Naive thymus-derived CD8-positive, alpha-beta T cell (primary cell): ENCODE measurements around the gene PRSS35. TPM values are rescaled to one million over a fixed set of nuclear protein-coding genes. Genes with fewer than 3 reads are reported as not detected.

Experiments
- ATAC-seq, 2 donors: fragments of 150-1000 bp; cut with Tn5 transposase in 1 of 2; sonication (Bioruptor Pico), chemical (Tn5 transposase) in 1 of 2; 1 replicate in 1 of 2; 2 replicates in 1 of 2; pipeline ENCODE4 v1.10.0; 2021; ENCODE audit warnings: mild to moderate bottlenecking in 2 of 2, moderate library complexity in 2 of 2
- POLR2A ChIA-PET: fragments of 350-600 bp; sonication (Branson Sonifier 250); formaldehyde crosslinking; loops from one replicate; lab custom pipeline; 2021; ENCODE audit warnings: antibody characterized with exemption; lab: Charles Lee
- DNase-seq, 10 donors: peaks; one replicate each; pipeline versions ENCODE4 v3.0.0 to v3.0.0-alpha.2; 2020 to 2022
- H3K27ac Mint-ChIP-seq, 10 donors: one replicate each; pipeline ENCODE4 v1.8.0; 2020 to 2022; ENCODE audit warnings: mild to moderate bottlenecking in 10 of 10, mixed read lengths in 10 of 10, moderate library complexity in 4 of 10, inconsistent platforms in 1 of 10
- H3K27me3 Mint-ChIP-seq, 5 donors: one replicate each; pipeline ENCODE4 v1.8.0; 2021 to 2022; ENCODE audit warnings: mixed read lengths in 5 of 5
- H3K36me3 Mint-ChIP-seq, 3 donors: one replicate each; pipeline ENCODE4 v1.8.0; 2020 to 2022; ENCODE audit warnings: mixed read lengths in 3 of 3, mild to moderate bottlenecking in 2 of 3, inconsistent platforms in 1 of 3
- H3K4me1 Mint-ChIP-seq, 4 donors: one replicate each; pipeline ENCODE4 v1.8.0; 2021 to 2022; ENCODE audit warnings: mixed read lengths in 4 of 4
- H3K4me3 Mint-ChIP-seq, 10 donors: one replicate each; pipeline ENCODE4 v1.8.0; 2020 to 2022; ENCODE audit warnings: mild to moderate bottlenecking in 10 of 10, mixed read lengths in 10 of 10, moderate library complexity in 6 of 10, inconsistent platforms in 1 of 10
- H3K9me3 Mint-ChIP-seq, 9 donors: one replicate each; pipeline ENCODE4 v1.8.0; 2020 to 2022; ENCODE audit warnings: mixed read lengths in 9 of 9, mild to moderate bottlenecking in 3 of 9, inconsistent platforms in 1 of 9, moderate library complexity in 1 of 9
- polyA plus RNA-seq, 3 donors: library from polyadenylated mRNA; unstranded; fragments of 300-500 nt; fragmentation: Illumina TruSeq; gene quantifications; one replicate each; pipeline ENCODE4 v1.2.3, GENCODE V29; 2021
- total RNA-seq, 8 experiments: library from RNA in 2 of 8; stranded (reverse) in 2 of 8; gene quantifications; one replicate each; pipeline ENCODE4 v1.2.3 and lab custom pipeline; 2021 to 2026

Gene PRSS35
- total and polyA plus RNA-seq, 5 experiments from 2014 or later: not detected

DNA sequence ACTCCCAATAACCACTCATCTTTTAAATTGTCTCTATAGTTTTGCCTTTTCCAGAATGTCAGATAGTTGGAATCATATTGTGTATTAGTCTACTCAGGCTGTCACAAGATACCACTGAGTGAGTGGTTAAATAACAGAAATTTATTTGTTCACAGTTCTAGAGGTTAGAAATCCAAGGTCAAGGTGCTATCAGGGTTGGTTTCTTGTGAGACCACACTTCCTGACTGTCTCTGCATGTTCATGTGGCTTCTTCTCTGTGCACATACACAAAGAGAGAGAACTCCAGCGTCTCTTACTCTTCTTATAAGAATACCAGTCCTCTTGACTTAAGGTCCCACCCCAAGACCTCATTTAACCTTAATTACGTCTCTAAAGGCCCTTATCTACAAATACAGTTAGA lies 23.9 kb upstream of the PRSS35 start:
- Mint-ChIP-seq H3K4me3 (no peak overlapping the region), H3K36me3 (no peaks in the 10 kb centered on the region), H3K27ac (no peak overlapping the region)

DNA sequence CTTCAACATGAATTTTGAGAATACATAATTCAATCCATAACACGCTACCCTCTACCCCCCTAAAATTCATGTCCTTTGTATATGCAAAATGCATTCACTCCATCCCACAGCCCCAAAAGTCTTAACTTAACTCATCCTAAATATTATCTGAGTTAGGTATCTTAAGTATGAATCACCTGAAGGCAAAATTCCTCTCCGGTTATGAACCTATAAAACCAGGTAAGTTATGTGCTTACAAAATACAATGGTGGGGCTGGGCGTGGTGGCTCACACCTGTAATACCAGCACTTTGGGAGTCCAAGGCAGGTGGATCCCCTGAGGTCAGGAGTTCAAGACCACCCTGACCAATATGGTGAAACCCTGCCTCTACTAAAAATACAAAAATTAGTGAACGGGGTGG lies 23.5 kb upstream of the PRSS35 start:
- POLR2A ChIA-PET: no interaction called here
- H3K9me3 Mint-ChIP-seq: peaks cover 0 to 2% (median 0%) of the 10 kb centered on the region in 9 donors
- no peaks in the 10 kb centered on the region for H3K36me3 Mint-ChIP-seq
- no peak for ATAC-seq
- H3K27ac Mint-ChIP-seq: no peak overlapping the region
- no peak overlapping the region for H3K4me3 Mint-ChIP-seq
- no peak for DNase-seq
- no peaks in the 10 kb centered on the region for H3K4me1 Mint-ChIP-seq
- peaks cover 0 to 5% (median 1%) of the 10 kb centered on the region in 5 donors for H3K27me3 Mint-ChIP-seq

More for the DNA sequence above, 23.9 kb upstream of the PRSS35 start:
- no peaks in the 10 kb centered on the region for H3K4me1 Mint-ChIP-seq
- DNase-seq (no peak), ATAC-seq (no peak)
- H3K27me3 Mint-ChIP-seq: peaks cover 0 to 5% (median 1%) of the 10 kb centered on the region in 5 donors
- peaks cover 0 to 2% (median 0%) of the 10 kb centered on the region in 9 donors for H3K9me3 Mint-ChIP-seq
- POLR2A ChIA-PET: no interaction called here

DNA sequence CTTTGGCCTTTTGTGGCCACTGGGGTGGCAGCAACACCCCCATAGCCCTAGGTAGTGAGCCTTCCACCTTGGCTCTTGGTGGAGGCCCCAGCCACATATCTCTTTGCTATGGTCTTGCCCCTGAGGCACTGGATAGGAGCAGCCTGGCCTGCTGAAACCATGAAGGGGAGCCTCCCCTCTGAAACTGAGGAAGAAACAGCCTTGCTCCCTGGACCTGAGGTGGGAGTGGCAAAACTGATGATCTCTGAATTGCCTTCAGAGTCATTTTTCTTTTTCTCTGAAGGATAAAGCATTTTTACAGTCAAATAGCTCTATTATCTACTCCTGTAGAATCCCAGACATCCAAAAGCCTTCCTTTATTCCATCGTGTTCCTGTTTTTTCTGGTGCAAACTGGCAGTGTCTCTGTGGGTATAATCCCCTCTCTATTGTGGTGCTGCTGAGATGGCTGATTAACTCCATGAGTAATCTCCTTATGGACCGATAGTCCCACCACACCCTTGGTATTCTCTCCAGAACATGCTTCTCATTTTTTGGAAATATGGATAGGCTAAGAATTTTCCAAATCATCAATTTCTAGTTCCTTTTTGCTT lies 22.0 kb upstream of the PRSS35 start:
- POLR2A ChIA-PET: no interaction called here
- H3K4me1 Mint-ChIP-seq: no peaks in the 10 kb centered on the region
- H3K4me3 Mint-ChIP-seq: no peak overlapping the region
- ATAC-seq (no peak), DNase-seq (no peak)
- peaks cover 0 to 8% (median 3%) of the 10 kb centered on the region in 5 donors for H3K27me3 Mint-ChIP-seq
- H3K36me3 Mint-ChIP-seq: no peaks in the 10 kb centered on the region
- H3K9me3 Mint-ChIP-seq: peaks cover 0 to 3% (median 0%) of the 10 kb centered on the region in 9 donors
- H3K27ac Mint-ChIP-seq: no peak overlapping the region

DNA sequence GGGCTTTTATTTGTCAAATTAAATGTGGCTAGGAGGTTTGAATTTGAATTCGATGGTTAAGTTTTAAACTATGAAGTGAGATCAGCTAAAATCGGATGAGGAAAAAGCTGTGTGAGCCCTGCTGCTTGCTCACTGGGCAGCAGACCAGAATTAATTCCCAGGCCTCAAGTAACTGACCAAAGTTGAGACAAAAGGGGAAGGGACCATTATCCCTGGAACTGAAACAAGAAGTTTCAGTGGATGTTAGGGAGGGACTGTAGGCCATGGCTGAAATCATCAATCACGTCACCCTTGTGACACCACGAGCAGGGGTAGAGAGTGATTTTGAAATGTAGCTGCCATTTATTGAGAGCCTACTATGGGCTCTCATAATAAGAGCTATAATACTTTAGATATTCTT lies 7.0 kb upstream of the PRSS35 start:
- Mint-ChIP-seq H3K4me3 (no peak overlapping the region), H3K27ac (no peak overlapping the region), H3K27me3 (peaks cover 5 to 21% (median 12%) of the 10 kb centered on the region in 5 donors), H3K4me1 (peaks cover 0 to 3% (median 0%) of the 10 kb centered on the region in 4 donors), H3K36me3 (no peaks in the 10 kb centered on the region), H3K9me3 (peaks cover 2 to 10% (median 3%) of the 10 kb centered on the region in 9 donors)
- POLR2A ChIA-PET: no interaction called here
- ATAC-seq (no peak), DNase-seq (no peak)

DNA sequence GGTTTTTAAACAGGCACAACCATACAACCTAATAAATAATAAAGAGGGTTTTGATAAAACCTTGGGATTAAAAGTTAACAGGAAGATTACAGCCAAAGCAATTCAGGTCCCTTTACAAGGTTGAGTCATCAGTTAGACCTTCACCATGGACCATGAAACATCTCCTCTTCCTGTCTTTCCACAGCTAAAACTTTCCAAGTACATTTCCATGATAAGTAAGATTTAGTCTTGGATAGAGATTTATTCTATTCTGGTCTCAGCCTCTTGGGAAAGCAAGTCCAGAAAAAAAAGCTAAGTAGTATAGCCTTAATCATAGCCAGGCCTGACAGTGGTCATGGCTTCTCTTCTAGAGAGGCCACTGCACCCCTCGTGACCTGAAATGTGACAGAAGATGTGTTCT lies 2.9 kb upstream of the PRSS35 start:
- ATAC-seq: no peak
- no peak overlapping the region for H3K27ac Mint-ChIP-seq
- H3K4me1 Mint-ChIP-seq: peaks cover 3 to 18% (median 13%) of the 10 kb centered on the region in 4 donors
- DNase-seq: no peak
- POLR2A ChIA-PET: no interaction called here
- no peaks in the 10 kb centered on the region for H3K36me3 Mint-ChIP-seq
- H3K27me3 Mint-ChIP-seq: peaks cover 17 to 52% (median 24%) of the 10 kb centered on the region in 5 donors
- no peak overlapping the region for H3K4me3 Mint-ChIP-seq
- H3K9me3 Mint-ChIP-seq: no peaks in the 10 kb centered on the region

DNA sequence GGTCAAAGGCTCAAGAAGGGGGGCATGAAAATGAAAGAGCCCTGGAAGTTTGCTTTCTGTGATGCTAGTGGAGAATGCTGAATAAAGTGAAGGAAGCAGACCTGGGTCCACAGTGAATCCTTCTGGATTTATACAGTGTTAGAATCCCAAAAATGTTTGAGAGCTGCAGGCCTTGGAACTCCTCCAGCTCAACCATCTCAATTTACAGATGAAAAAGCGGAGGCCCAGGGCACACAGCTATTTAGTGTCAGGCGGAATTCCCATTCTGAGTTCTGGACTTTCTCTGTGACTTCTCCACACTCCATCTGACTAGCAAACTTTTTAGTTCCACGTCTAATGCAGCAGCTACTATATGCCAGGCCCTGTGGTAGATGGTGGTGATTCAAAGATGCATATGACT lies 1.5 kb upstream of the PRSS35 start:
- Mint-ChIP-seq H3K27me3 (peaks cover 17 to 65% (median 31%) of the 10 kb centered on the region in 5 donors), H3K4me3 (no peak overlapping the region), H3K27ac (no peak overlapping the region), H3K4me1 (peaks cover 3 to 18% (median 13%) of the 10 kb centered on the region in 4 donors), H3K36me3 (no peaks in the 10 kb centered on the region), H3K9me3 (no peaks in the 10 kb centered on the region)
- POLR2A ChIA-PET: no interaction called here
- ATAC-seq (no peak), DNase-seq (no peak)

DNA sequence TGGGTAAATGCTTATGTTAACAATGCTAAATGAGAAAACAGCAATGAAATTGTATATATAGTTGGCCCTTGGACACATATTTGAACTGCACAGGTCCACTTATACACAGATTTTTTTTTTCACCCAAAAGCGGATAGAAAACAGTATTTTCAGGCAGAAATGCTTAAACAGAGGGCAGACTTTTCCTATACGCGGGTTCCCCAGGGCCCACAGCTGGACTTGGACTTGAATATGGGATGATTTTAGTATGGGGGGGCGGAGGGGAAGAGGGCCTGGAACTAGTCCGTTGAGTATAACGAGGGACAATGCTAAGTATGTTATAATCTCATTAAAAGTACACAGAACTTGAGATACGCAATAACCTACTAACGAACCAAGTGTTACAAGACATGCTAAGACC lies 1.1 kb upstream of the PRSS35 start:
- no peak for ATAC-seq

DNA sequence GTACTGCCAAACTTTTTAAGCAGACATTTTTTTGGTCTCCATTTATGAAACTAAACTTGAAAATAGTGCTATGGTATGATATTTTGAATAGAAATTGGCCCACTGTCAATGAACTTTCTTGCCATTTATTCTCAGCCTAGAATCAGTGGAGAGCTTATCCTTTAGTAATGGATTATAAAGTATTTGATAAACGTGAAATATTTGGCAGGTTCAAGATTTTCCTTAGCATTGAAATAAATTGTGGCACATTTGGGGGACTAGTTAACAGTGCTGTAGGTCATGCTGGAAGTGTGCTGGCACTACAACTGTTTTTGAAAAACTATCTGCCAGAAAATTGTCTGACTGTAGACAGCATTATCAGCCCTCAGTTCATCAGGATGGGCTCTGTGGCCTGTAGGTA lies 2.1 kb downstream of the PRSS35 start:
- H3K4me1 Mint-ChIP-seq: peaks cover 3 to 18% (median 13%) of the 10 kb centered on the region in 4 donors
- no peak overlapping the region for H3K27ac Mint-ChIP-seq
- ATAC-seq: no peak
- no peaks in the 10 kb centered on the region for H3K9me3 Mint-ChIP-seq
- H3K27me3 Mint-ChIP-seq: peaks cover 14 to 66% (median 29%) of the 10 kb centered on the region in 5 donors
- POLR2A ChIA-PET: no interaction called here
- H3K36me3 Mint-ChIP-seq: no peaks in the 10 kb centered on the region
- DNase-seq: no peak
- no peak overlapping the region for H3K4me3 Mint-ChIP-seq

More for the DNA sequence above, 1.1 kb upstream of the PRSS35 start:
- Mint-ChIP-seq H3K4me3 (peak overlapping the region in 3 of 10 donors; percentile 41 to 51 (median 50)), H3K36me3 (no peaks in the 10 kb centered on the region), H3K27me3 (peaks cover 17 to 70% (median 34%) of the 10 kb centered on the region in 5 donors), H3K27ac (no peak overlapping the region), H3K4me1 (peaks cover 3 to 18% (median 13%) of the 10 kb centered on the region in 4 donors), H3K9me3 (no peaks in the 10 kb centered on the region)
- no peak for DNase-seq
- POLR2A ChIA-PET: no interaction called here

DNA sequence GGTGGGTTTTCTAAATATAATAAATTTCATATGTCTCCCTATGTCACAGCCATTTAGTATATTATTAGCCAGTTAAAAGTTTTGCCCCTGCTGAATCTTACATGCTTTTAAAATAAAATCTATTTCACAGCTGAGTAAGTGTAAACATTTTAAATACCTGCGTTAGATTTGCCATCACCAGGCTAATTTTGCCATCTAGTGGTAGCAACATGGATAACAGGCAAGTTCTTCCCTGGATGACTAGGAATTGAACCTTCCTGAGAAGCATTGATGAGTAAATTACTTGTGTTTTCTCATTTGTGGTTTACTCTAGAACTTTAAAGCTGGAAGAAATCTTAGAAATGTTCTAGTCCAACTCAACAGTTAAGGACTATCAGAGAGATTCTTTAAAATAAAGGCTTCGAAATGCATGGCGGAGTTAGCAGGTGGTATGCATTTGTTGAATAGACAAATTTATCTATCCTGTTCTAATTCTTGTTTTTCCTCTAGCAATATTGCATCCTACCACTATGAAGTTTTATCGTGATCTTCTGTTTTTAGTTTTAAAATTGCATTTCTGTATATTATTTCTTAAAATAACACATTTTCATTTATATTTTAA lies 2.6 kb downstream of the PRSS35 start:
- no peak overlapping the region for H3K4me3 Mint-ChIP-seq
- H3K27me3 Mint-ChIP-seq: peaks cover 16 to 66% (median 29%) of the 10 kb centered on the region in 5 donors
- POLR2A ChIA-PET: no interaction called here
- peaks cover 3 to 18% (median 13%) of the 10 kb centered on the region in 4 donors for H3K4me1 Mint-ChIP-seq
- no peaks in the 10 kb centered on the region for H3K9me3 Mint-ChIP-seq
- H3K27ac Mint-ChIP-seq: no peak overlapping the region
- no peak for ATAC-seq
- H3K36me3 Mint-ChIP-seq: no peaks in the 10 kb centered on the region
- peak in 4 of 10 donors; percentile 8 to 34 (median 22) for DNase-seq

DNA sequence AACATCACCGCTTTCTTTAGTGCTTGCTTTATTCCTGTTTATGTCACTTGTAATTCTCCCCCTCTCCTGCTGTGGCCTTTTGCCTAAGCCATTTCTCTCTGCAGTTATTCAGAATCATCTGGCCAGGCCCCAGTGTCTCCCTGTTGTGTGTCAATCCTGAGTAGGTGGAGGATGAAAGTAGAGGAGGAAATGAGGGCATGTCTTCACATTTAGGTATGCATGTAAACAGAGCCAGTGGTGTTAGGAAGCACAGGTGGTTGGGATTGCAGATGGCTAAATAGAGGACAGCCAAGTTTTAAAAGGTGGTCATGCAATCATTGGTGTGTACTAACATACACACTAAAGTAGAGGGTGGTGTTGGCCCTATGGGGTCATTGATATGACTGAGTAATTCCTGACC lies 5.2 kb downstream of the PRSS35 start:
- H3K4me1 Mint-ChIP-seq: peaks cover 0 to 7% (median 4%) of the 10 kb centered on the region in 4 donors
- POLR2A ChIA-PET: no interaction called here

DNA sequence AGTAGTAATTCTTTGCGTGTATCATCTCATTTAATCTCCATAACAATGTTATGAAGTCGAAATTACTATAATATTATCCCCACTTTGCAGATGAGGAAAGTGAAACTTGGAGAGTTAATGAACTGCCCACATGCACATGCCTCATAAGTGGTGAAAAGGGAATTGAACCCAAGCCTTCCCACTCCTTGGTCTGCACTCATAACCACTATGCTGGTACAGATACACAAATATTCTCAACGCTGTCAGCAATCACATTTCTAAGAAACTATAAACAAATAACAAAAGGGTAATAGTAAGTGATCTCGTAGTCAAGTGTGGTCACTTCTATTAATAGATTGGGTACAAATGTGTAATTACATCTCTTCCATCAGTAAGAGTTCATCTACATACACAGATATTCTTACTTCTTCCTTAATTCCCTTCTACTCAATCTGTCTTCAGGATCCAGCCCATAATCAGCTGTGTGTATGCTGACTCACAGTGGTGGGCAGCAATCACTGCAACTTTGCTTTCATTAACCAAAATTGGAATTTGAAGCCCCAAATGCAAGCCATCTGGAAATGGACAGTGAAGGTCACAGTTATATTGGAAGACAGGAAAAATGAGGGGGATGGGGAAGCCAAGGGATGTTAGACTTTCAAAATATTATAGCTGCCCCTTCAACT lies 6.6 kb downstream of the PRSS35 start:
- no peaks in the 10 kb centered on the region for H3K9me3 Mint-ChIP-seq
- H3K4me1 Mint-ChIP-seq: no peaks in the 10 kb centered on the region
- peaks cover 8 to 44% (median 12%) of the 10 kb centered on the region in 5 donors for H3K27me3 Mint-ChIP-seq
- H3K4me3 Mint-ChIP-seq: no peak overlapping the region
- no peak for ATAC-seq
- no peak for DNase-seq
- POLR2A ChIA-PET: no interaction called here
- H3K36me3 Mint-ChIP-seq: no peaks in the 10 kb centered on the region
- H3K27ac Mint-ChIP-seq: no peak overlapping the region

More for the DNA sequence above, 5.2 kb downstream of the PRSS35 start:
- Mint-ChIP-seq H3K4me3 (no peak overlapping the region), H3K9me3 (no peaks in the 10 kb centered on the region), H3K36me3 (no peaks in the 10 kb centered on the region), H3K27me3 (peaks cover 10 to 53% (median 21%) of the 10 kb centered on the region in 5 donors), H3K27ac (peak overlapping the region in 1 of 10 donors; percentile 34)
- DNase-seq: no peak
- ATAC-seq: no peak

DNA sequence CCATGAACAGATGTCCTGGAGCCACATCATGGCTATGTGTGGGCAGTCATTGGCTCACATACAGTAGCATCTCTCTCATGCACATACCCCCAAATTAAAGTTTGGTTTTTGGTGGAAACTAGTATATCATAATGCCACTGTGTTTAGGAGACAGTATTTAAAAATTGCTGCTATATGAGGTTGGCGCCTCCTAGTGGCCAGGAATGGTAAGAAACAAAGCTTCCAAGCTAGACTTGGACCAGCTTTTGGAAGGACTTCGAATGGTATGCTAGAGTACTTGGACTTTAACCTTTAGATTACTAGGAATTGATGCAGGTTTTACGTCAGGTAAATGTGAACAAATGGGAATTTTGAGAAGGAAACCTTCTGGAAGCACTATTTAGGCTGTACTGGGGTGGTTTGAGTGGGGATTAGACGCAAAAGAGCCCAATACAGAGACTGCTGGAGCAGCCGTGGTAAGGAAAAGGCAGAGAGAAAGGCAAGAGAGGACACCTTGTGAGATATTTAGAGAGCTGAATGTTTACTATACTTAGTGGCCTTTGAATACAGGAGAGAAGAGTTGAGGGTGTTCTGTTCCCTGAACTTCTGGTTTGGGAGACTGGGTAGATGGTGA lies 23.8 kb downstream of the PRSS35 start:
- H3K36me3 Mint-ChIP-seq: no peaks in the 10 kb centered on the region

More for the DNA sequence above, 23.8 kb downstream of the PRSS35 start:
- Mint-ChIP-seq H3K4me3 (no peak overlapping the region), H3K4me1 (peaks cover 0 to 2% (median 0%) of the 10 kb centered on the region in 4 donors), H3K27me3 (peaks cover 0 to 12% (median 8%) of the 10 kb centered on the region in 5 donors), H3K27ac (no peak overlapping the region), H3K9me3 (peaks cover 0 to 5% (median 0%) of the 10 kb centered on the region in 9 donors)
- ATAC-seq: no peak
- POLR2A ChIA-PET: no interaction called here
- peak in 6 of 10 donors; percentile 5 to 27 (median 14) for DNase-seq
